ENCODE measurements around the gene CREBBP. TPM values are rescaled to one million over a fixed set of nuclear protein-coding genes. Genes with fewer than 3 reads are reported as not detected.

Gene CREBBP
- total RNA-seq, 2 donors from 2014 or later, result 65.0 to 103 TPM

DNA sequence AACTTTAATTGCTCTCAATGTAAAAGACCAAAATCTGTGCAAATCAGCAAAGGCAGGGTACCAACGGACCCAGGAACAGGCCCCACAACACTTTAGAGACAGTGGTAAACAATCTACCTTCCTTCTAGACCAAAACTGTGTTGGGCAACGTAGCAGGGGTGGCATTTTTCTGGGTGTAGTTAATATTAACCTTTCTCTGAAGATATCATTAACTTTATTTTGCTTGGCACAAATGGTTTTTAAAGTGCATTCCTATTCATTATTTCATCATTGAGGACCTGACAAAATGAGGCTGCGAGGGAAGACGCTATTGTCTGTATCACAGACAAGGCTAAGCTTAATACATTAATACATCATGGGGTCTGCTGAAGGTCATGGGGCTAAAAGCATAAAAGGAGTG lies 125.3 kb downstream of the CREBBP start:
- no peak for DNase-seq (ENCODE audit: low spot score)
- Histone ChIP-seq H3K9me3 (no peaks in the 10 kb centered on the region), H3K27me3 (replicated peaks; ENCODE audit: insufficient read depth) (no peaks in the 10 kb centered on the region), H3K27ac (no peak overlapping the region), H3K4me1 (ENCODE audit: control insufficient read depth in 1 of 2, low read depth in 2 of 2) (peaks cover 8 to 19% of the 10 kb centered on the region in 2 donors), H3K4me3 (no peak overlapping the region), H3K36me3 (peaks cover 16% of the 10 kb centered on the region)
- no peak for ATAC-seq (ENCODE audit: insufficient number of reproducible peaks, low FRiP score, low read depth)
- TF ChIP-seq CTCF (IDR thresholded peaks at IDR 0.05), result no peak

DNA sequence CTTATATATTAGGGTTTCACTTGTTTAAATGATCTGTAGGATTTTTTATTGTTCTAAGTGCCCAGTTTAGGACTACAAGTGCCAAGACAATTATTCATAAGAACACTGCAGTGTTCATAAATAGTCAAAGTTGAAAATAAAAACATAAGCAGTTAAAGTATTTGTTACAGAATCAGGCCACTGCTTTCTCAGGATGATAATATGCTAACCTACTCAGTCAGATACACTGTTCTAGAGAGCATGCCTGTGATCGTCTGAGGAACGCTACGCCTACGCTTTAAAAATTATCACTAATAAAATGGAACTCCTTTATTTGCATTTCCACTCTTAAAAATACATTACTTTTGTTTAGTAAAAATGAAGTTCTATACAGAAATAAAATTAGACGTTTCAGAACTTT lies 125.7 kb downstream of the CREBBP start:
- no peaks in the 10 kb centered on the region for H3K27me3 ChIP-seq (replicated peaks; ENCODE audit: insufficient read depth)
- ATAC-seq (ENCODE audit: insufficient number of reproducible peaks, low FRiP score, low read depth) (no peak), DNase-seq (ENCODE audit: low spot score) (no peak)
- no peak for TF ChIP-seq CTCF (IDR thresholded peaks at IDR 0.05)
- H3K9me3 ChIP-seq, result no peaks in the 10 kb centered on the region
- no peak overlapping the region for H3K4me3 ChIP-seq
- peaks cover 15% of the 10 kb centered on the region for H3K36me3 ChIP-seq
- peaks cover 8 to 19% of the 10 kb centered on the region in 2 donors for H3K4me1 ChIP-seq (ENCODE audit: control insufficient read depth in 1 of 2, low read depth in 2 of 2)
- no peak overlapping the region for H3K27ac ChIP-seq

DNA sequence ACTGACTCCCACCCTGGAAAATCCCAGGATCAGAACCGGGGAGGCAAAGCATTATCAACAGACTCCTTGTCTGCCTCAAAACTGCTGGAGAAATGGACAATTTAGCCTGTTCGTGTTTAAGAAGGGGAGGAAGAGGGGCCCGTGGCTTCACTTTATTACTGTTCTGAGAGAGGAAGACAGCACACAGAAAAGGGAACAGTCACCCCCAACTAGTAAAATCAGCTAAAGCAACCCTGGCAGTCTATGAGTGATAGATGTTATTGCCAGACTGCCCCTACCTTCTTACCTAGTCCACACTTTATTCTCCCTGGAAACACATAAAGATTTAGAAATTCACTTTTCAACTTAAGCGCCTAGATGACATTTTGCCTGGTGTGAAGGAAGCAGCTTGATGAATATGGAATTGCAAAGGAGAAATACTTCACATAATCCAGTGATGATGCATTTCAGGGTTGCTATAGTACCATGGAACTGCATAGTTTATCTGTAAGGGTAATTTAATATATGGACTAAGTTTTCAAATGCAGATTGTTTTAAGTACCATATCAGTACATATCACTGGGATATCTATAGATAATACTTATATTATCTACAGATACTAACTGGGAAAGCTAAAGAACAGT lies 126.3 kb downstream of the CREBBP start:
- Histone ChIP-seq H3K27ac (peak overlapping the region in 1 of 2 donors; percentile 25), H3K4me1 (ENCODE audit: control insufficient read depth in 1 of 2, low read depth in 2 of 2) (peaks cover 8 to 19% of the 10 kb centered on the region in 2 donors), H3K27me3 (replicated peaks; ENCODE audit: insufficient read depth) (no peaks in the 10 kb centered on the region), H3K9me3 (no peaks in the 10 kb centered on the region), H3K4me3 (no peak overlapping the region), H3K36me3 (peaks cover 14% of the 10 kb centered on the region)
- no peak for DNase-seq (ENCODE audit: low spot score)
- no peak for TF ChIP-seq CTCF (IDR thresholded peaks at IDR 0.05)
- ATAC-seq (ENCODE audit: insufficient number of reproducible peaks, low FRiP score, low read depth), result no peak

DNA sequence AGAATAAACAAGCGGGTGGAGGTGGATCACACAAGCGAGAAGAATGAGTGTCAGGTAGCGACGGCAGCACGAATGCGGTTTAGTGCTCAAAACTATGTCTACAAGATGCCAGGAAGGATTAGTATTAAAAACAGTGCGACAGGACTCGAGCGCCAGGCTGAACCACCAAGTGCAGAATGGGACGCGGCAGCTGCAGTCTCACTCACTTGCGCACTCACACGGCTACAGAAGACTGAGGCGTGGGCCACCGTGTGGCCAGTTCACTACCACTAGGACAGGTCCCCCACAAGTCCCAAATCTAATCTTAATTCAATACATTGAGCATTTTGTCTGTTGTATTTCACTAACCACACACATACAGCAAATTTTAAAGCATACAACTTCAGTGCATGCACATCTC lies 127.5 kb downstream of the CREBBP start:
- Histone ChIP-seq H3K36me3 (peaks cover 22% of the 10 kb centered on the region), H3K4me3 (no peak overlapping the region), H3K27ac (no peak overlapping the region), H3K4me1 (ENCODE audit: control insufficient read depth in 1 of 2, low read depth in 2 of 2) (peaks cover 8 to 19% of the 10 kb centered on the region in 2 donors), H3K27me3 (replicated peaks; ENCODE audit: insufficient read depth) (no peaks in the 10 kb centered on the region), H3K9me3 (no peaks in the 10 kb centered on the region)
- no peak for TF ChIP-seq CTCF (IDR thresholded peaks at IDR 0.05)
- DNase-seq (ENCODE audit: low spot score) (no peak), ATAC-seq (ENCODE audit: insufficient number of reproducible peaks, low FRiP score, low read depth) (no peak)

DNA sequence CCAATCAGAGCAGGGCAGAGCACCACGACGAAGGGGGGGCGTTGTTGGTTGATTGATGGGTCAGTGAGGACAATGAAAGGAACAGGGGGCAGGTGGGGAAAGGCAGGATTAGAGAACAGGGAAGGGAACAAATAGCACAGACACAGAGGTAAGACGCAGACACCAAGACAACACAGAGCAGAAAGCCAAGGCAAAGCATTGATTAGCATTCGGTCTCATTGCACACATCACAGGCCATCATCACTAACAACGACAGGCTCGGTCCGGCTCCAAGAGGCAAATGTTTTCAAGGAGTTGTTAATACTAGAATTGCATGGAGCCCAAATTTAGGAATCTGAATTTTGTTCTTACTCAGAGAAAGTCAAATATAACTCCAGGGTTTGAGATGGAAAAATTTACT lies 128.6 kb downstream of the CREBBP start:
- Histone ChIP-seq H3K4me1 (ENCODE audit: control insufficient read depth in 1 of 2, low read depth in 2 of 2) (peaks cover 8 to 19% of the 10 kb centered on the region in 2 donors), H3K36me3 (peaks cover 21% of the 10 kb centered on the region), H3K27me3 (replicated peaks; ENCODE audit: insufficient read depth) (no peaks in the 10 kb centered on the region), H3K27ac (no peak overlapping the region), H3K9me3 (no peaks in the 10 kb centered on the region), H3K4me3 (no peak overlapping the region)
- TF ChIP-seq CTCF (IDR thresholded peaks at IDR 0.05), result no peak
- ATAC-seq (ENCODE audit: insufficient number of reproducible peaks, low FRiP score, low read depth), result no peak
- no peak for DNase-seq (ENCODE audit: low spot score)

Measured in thoracic aorta (tissue), 2 donors.